Endometrium (tissue), 2 donors: ENCODE results near the gene ASNSD1.

Source experiments
- FAIRE-seq: peaks from 2 replicates; lab custom pipeline; 2012; peaks lifted over from hg19 to GRCh38; lab: Jason Lieb, UNC
- donor health status: control.
- donor health status: control.

Gene ASNSD1

DNA sequence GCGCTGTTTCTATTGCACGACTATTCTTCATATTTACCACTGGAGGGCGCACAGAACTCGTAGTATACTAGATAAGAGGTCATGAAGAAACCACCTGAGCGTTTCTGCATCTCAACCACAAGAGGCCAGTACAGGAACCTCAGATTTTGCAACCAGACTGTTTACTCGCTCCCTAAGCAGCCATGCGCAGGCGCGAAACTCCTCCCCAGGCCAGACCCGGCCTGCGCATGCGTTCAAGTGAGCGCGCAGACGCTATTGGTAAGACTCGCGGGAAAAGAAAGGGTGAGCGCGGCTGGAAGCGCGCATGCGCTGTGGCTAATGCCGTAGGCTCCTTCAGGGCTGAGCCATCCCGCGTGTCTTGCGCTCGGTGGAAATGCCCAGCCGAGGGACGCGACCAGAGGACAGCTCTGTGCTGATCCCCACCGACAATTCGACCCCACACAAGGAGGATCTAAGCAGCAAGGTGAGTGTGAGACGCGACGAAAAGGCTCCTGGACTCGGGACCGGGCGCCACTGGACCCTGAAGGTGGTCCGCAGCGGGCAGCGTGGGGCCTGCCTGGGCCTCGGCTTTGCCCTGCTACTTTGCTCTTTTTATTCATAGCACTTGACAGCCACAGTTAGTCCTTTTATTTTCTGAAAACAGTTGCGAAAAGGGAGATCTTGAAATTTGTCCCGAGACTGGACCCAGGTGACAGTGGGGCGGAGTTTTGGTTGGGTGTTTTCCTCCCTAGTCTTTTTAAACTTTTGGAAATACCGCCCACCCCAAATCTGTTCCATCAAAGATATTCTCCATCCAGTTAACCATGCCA is at the start of gene ASNSD1:
Gene ASNSD1 (plus strand): TSS at position 312 of the 809 bp plus-strand sequence. CDS start 4,674 bp downstream, outside the sequence.
- peak; percentile 99 for FAIRE-seq

DNA sequence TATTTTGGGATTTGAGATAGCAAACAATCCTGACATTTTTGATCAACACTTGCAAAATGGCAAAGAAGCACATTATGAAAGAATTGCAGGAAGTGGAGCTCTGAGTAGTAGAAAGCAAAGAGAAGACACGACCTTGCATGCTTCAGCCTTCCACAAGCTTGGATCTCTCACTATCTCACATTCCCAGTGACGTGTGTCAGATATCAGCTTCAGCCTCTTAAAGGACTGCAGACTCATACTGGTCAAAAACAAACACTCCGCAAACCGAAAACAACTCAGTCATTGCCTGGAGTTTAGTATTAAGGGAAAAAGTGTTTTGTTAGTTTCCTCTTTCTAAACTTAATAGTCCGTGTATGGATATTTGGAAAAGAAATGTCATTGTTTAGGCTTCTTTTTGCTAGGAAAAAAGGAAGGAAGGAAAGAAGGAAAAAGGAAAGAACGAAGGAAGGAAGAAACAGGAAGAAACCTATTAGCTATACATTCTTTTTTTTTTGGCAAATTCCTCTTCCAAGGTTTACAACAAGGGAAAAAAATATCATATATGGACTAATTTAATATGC is 48.1 kb upstream of the ASNSD1 start:
- FAIRE-seq: peak; percentile 54

DNA sequence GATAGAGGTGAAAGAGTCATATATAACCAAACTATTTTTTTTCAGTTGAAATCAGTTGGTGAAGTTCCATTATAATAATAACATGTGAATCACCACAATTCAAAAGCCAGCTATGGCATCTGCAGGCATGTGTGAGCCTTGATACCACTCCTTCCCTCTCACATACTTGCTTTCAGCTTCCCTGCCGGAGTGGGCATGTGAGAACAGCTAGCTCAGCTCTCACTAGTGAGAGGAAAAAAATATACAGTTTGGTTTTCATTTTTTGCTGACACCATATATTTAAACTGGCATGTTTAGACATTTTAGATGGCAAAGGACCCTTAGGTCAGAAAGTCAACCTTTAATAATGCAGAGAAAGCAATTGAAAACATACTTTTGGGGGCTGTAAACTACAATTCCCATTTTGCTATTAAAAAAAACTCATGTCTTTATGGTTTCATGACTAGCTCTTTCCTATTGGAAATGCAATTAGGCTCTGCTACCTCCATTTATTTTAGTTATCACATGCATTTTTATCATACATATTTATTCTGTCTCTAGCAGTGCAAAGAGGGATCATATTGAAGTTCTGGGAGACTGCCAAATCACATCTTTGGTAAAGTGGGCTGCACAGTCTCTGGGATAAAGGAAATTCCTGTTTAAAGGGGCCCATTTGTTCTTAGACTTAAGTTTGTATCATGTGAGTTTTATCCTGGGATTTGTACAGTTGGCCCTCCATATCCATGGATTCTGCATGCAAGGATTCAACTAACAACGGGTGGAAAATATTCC is 47.4 kb upstream of the ASNSD1 start:
- no peak for FAIRE-seq

DNA sequence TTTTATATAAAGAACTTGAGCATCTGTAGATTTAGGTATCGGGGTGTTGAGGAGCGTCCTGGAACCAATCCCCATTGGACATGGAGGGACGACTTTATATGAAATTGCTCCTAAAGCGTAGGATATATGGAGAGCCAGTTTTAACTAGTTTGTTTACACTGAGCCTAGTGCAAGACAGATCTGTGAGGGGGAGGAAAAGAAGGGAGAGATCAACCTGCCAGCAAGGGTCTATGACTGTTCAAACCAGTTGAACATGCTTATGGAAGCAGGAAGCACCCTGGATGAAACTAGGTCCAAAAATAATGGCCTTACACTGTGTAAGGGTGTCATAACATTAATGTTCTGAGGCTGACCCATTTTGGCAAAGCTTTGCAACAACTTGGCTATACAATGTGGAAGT is 46.7 kb upstream of the ASNSD1 start:
- no peak for FAIRE-seq

GRCh38 chr2:189618197-189618596 is 43.1 kb upstream of the ASNSD1 start:
- no peak for FAIRE-seq

DNA sequence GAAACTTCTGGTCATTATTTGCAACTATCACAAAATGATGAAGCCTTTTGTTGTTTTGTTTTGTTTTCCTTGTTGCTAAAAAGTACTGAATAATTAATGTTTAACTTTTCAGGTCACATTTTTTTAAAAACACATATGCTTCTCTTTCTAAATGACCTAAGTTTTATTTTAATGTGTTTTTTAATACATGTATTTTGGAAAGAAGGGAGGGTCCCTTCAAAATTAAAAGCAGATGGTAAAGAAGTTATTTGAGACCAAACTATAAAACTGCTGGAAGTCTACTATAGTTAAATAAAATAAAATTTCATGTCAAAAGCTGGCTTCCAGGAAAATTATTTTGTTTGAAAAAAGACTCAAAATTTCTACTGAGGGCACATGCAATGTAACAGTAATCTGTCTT is 39.5 kb upstream of the ASNSD1 start:
- FAIRE-seq: peak; percentile 100

- no peak for FAIRE-seq
Measured at GRCh38 chr2:189623049-189623448, 38.2 kb upstream of the ASNSD1 start.

GRCh38 chr2:189624648-189625355 is 36.5 kb upstream of the ASNSD1 start:
- FAIRE-seq: no peak

GRCh38 chr2:189625636-189626035 is 35.6 kb upstream of the ASNSD1 start:
- FAIRE-seq: no peak

DNA sequence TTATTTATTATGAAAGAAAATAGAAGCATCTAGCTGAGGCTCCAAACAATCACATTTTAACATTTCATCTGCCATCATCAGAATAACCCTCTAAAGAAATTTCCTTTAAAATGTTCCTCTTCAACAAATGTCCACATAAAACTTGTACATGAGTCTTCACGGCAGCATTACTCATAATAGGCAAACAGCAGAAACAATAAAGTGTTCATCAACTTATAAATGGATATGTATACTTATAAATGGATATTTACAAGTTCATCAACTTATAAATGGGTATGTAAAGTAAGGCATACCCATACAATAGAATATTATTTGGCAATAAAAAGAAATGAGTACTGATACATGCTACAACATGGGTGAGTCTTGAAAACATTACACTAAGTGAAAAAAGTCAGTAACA is 33.5 kb upstream of the ASNSD1 start:
- no peak for FAIRE-seq

- FAIRE-seq: no peak
Measured at GRCh38 chr2:189628817-189629530, 32.3 kb upstream of the ASNSD1 start.

DNA sequence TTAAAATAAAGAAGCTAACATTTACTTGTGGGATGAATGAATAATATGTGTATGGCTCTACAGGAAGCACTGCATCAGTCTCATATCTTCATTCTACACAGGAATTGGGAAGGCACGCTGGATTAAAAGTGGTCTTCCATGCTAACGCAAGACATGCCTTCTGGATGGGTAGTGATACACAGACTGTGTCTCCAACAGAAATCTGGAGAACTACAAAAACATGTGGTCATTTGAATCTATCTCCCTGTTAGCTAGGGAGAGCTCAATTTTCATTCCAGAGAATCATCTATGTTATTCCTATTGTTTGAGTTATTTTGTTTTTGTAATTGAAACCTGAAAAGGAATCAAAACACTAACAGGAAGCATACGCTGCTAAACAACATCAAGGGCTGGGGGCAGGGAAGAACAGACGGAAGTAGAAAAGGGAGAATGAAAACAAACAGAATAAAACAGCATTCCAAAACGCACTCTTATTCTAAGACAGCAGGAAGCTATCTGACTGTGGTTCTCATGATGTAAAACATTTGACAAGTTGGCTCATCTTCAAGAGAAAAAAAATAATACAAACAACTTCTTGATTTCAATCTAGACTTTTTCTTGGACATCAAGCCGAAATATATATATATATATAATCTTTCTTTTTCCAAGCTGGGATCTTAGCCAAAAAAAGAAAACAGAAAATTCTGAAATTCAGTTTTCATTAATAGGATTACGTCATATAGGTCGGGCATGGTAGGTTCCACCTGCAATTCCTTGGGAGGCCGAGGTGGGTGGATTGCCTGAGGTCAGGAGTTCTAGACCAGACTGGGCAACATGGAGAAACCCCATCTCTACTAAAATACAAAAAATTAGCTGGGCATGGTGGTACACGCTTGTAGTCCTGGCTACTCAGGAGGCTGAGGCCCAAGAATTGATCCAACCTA is 31.5 kb upstream of the ASNSD1 start:
- peak; percentile 92 for FAIRE-seq

DNA sequence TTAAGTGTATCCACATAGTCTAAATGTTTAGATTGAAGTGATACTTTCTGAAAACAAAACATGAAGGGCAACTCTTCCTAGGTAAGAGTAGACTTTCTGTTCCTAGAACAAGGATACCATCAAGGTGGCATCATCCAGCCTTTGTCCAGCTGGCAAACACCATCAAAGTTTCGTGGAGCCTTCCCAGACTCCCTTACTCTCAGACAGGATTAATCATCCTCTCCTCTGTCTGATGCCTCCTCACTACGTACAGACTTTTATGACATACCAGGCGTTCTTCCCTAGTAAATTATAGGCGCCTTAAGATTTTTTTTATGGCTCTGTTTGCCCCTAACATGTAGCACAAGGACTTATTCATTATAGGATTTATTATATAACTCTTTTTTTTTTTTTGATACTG is 29.4 kb upstream of the ASNSD1 start:
- no peak for FAIRE-seq

GRCh38 chr2:189633392-189633811 is 27.9 kb upstream of the ASNSD1 start:
- FAIRE-seq: no peak

DNA sequence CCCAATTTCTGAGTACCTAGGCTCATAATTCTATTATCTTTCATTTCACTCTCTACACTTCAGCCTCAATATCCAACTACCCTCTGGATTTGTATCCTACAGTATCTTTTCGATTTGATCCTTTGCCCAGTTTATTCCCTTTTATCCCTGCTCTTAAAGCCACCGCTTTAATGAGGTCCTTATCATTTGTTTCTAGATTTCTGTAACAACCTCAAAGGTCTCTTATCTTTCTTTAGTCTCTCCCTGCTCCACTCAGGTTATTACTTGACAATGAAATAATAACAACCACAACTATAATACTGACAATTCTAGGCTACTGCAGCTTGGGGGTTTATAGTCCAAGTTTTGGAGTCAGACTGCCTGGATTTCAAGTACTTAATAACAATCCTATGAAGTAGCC is 25.9 kb upstream of the ASNSD1 start:
- FAIRE-seq: no peak

GRCh38 chr2:189638301-189639006 is 22.8 kb upstream of the ASNSD1 start:
- FAIRE-seq: no peak

DNA sequence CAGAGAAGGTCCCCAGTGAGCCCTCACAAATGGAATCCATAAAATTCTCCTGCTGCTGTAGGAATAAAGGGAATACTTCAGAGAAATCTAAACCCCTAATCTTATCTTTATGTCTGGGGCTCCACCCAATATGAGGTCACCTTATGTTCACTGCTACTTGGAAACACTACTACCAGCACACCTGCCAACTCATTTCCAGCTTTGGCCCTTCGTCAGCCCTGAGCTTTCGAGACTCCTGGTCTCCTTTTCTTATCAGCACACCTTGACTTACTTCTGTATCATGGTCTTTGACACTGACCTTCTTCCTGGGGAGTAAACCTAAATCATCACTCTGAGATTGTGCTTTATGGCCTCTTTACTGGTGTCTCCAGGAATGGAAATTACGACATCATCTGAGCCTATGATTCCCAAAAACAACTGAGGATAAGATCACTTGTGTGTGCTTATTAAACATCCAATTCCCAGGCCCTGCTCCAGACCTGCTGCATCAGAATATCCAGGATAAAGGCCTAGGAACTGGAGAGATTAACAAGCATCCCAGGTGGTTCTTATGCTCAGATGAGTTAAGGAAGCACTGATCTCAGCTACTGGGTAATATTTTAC is 22.2 kb upstream of the ASNSD1 start:
- FAIRE-seq: no peak

GRCh38 chr2:189641002-189641401 is 20.3 kb upstream of the ASNSD1 start:
- no peak for FAIRE-seq

DNA sequence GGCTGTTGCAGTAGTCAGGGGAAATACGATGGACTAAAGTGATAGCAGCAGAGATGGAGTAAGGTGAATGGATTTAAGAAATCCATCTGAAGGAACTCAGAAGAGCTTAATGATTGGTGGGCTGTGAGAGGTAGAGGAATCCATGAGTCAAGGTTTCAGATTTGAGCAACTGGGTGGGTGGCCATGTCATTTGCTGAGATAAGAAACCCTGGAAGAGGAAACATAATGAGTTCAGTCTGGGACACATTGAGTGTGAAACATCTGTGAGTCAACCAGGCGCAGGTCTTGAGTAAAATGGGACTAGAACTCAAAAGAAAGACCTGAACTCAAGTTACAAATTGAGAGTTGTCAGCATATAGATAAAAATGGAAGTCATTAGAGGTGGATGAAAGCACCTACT is 19.7 kb upstream of the ASNSD1 start:
- FAIRE-seq: no peak

- no peak for FAIRE-seq
Measured at GRCh38 chr2:189646521-189646920, 14.7 kb upstream of the ASNSD1 start.
